ENCODE results near the gene CCT8. TPM values are rescaled to one million over a fixed set of nuclear protein-coding genes. Genes with fewer than 3 reads are reported as not detected.

CCT8 gene
- total and polyA plus RNA-seq, 9 of the 15 experiments (the other 6 are each of a cell fraction or from before 2014, with no cell fraction given): 451 to 1,153 (median 677) TPM

- H3K79me2 ChIP-seq (ENCODE audit: control insufficient read depth, insufficient read depth, low read length): no peaks in the 10 kb centered on the region
- H3K9me3 ChIP-seq (replicated peaks; ENCODE audit: control insufficient read depth, insufficient read depth, low read depth, low read length): no peaks in the 10 kb centered on the region
- no peak overlapping the region for H3K27ac ChIP-seq (ENCODE audit: extremely low read depth, low read depth, low read length)
- CTCF ChIA-PET (ENCODE audit: low intra/inter-chr PET ratio): no interaction called here
- no peak overlapping the region for H3K4me3 ChIP-seq
- in situ Hi-C loops (cut with MboI) (no loop called here), intact Hi-C loops (cut with micrococcal nuclease) (no loop called here)
- 94% methylated on average over 5 of the region's 5 CpGs for WGBS (ENCODE audit: insufficient coverage, low coverage, missing lambda C conversion rate)
- no peaks in the 10 kb centered on the region for H3K9me1 ChIP-seq (ENCODE audit: control insufficient read depth, insufficient read depth, low read length)
- H3K9ac ChIP-seq (ENCODE audit: insufficient read depth in 1 of 2, low read depth in 2 of 2, low read length in 2 of 2): no peak overlapping the region
- peaks cover 91% of the 10 kb centered on the region for H3K36me3 ChIP-seq (ENCODE audit: control insufficient read depth, insufficient read depth, low read length)
- DNase-seq (ENCODE audit: extremely low read depth in 1 of 4, low spot score in 3 of 4) (no peak), ATAC-seq (no peak), FAIRE-seq (no peak)
- H2AFZ ChIP-seq (ENCODE audit: low read depth, low read length): no peak overlapping the region
- BruUV-seq (replicated peaks): no TSS peak
- POLR2A ChIA-PET: interaction anchor here (0.8 to 1.6 kb wide), 3 partner anchors 19 to 59 kb away, joined by 3 to 4 read pairs (median 4); partner anchors contain the start of gene LTN1
- no peaks in the 10 kb centered on the region for H3K27me3 ChIP-seq (ENCODE audit: control insufficient read depth in 2 of 2, insufficient read depth in 2 of 2, low read length in 2 of 2)
- H3K4me1 ChIP-seq (replicated peaks in 1 of 2; ENCODE audit: control insufficient read depth in 2 of 2, insufficient read depth in 2 of 2, low read length in 2 of 2): no peaks in the 10 kb centered on the region
- no peak overlapping the region for H3K4me2 ChIP-seq (ENCODE audit: insufficient read depth, low read length)
- H4K20me1 ChIP-seq (replicated peaks; ENCODE audit: control insufficient read depth, insufficient read depth, low read length): no peaks in the 10 kb centered on the region
- TF ChIP-seq ZNF449 (CRISPR knock-in tag; IDR thresholded peaks at IDR 0.05) (no peak), ASH1L (IDR thresholded peaks at IDR 0.05; ENCODE audit: borderline replicate concordance, low read depth, partially characterized antibody) (no peak), HNRNPK (IDR thresholded peaks at IDR 0.05; ENCODE audit: low read depth, low read length, poor library complexity, severe bottlenecking) (no peak), MED1 (CRISPR knock-in tag; IDR thresholded peaks at IDR 0.05; ENCODE audit: borderline replicate concordance) (no peak), ZNF431 (CRISPR knock-in tag; IDR thresholded peaks at IDR 0.05) (peak; percentile 98), CHAMP1 (IDR thresholded peaks at IDR 0.05) (0 out of 2 replicates have a peak, but pooled peaks have one; percentile 43), ZNF282 (CRISPR knock-in tag; IDR thresholded peaks at IDR 0.05) (no peak), ZNF57 (CRISPR knock-in tag; IDR thresholded peaks at IDR 0.05) (no peak), CC2D1A (IDR thresholded peaks at IDR 0.05) (peak; percentile 71; the same call in 1 of the 2 replicates), TAF7 (tag; IDR thresholded peaks at IDR 0.05) (no peak), FOXP4 (CRISPR knock-in tag; IDR thresholded peaks at IDR 0.05; ENCODE audit: borderline replicate concordance) (no peak), BRF1 (IDR thresholded peaks at IDR 0.05; ENCODE audit: borderline replicate concordance, extremely low read depth, insufficient read length) (no peak), ZBTB33 (CRISPR knock-in tag; IDR thresholded peaks at IDR 0.05) (0 out of 2 replicates have a peak, but pooled peaks have one; percentile 19), ZFP36 (IDR thresholded peaks at IDR 0.05; ENCODE audit: low read depth, low read length, partially characterized antibody) (peak; percentile 38)
Observed at GRCh38 chr21:29052224-29052623, 21.2 kb downstream of the CCT8 start.

Data from K562 (cell line).